AG04449 (cell line): Measurements from ENCODE around the gene MCTP1.
"Not testable (repeated sequence)": the region's sequence is repeated elsewhere in the genome, so short reads cannot be mapped to it uniquely, and the experiment has no call there.

Experiments
- CTCF ChIA-PET: fragments of 350-600 bp; formaldehyde crosslinking; extraction: SDS; loops from one replicate; lab custom pipeline; 2021; ENCODE audit warnings: antibody characterized with exemption; lab: Yijun Ruan, JAX
- POLR2A ChIA-PET: fragments of 400-600, 350-600 bp; formaldehyde crosslinking; extraction: SDS; loops from one replicate; lab custom pipeline; 2020; ENCODE audit warnings: antibody characterized with exemption, inconsistent platforms; lab: Yijun Ruan, JAX
- DNase-seq: peaks from one replicate; pipeline ENCODE4 v3.0.0-alpha.2; 2010; ENCODE audit warnings: low read depth, low spot score
- H3K4me3 ChIP-seq: 2 replicates; pipeline ENCODE4 v1.5.1; 2011; ENCODE audit warnings: low read depth, mild to moderate bottlenecking, control low read depth, low read length
- TF ChIP-seq, protein P1 (sequence below): IDR thresholded peaks from one replicate; pipeline ENCODE4 v1.5.1; 2011; ENCODE audit warnings: mild to moderate bottlenecking, moderate library complexity, low read length, control low read depth, inconsistent platforms; ENCODE audit not compliant: insufficient read depth; ENCODE audit errors: missing control alignments

The MCTP1 gene

DNA sequence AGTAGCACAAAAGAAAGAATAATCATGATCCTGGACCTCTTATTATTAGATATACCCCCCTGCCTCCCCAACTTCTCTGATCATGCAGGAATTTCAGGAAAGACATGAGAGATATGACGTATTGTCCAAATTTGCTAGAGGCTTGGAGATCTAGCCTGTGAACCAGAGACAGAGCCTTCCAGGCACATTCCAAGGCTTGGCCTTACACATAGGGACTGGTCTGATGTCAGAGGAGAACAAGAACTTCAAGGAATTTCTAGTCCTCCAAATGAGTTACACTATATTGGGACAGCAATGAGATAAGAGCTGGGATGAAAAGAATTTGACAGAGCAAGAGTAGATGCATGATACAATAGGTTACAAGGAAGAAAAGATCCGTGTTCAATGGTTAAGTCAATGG, 67.0 kb downstream of the MCTP1 start:
- no peak overlapping the region for H3K4me3 ChIP-seq
- CTCF ChIA-PET: no interaction called here
- POLR2A ChIA-PET: no interaction called here
- DNase-seq: no peak
- TF ChIP-seq, protein P1, sequence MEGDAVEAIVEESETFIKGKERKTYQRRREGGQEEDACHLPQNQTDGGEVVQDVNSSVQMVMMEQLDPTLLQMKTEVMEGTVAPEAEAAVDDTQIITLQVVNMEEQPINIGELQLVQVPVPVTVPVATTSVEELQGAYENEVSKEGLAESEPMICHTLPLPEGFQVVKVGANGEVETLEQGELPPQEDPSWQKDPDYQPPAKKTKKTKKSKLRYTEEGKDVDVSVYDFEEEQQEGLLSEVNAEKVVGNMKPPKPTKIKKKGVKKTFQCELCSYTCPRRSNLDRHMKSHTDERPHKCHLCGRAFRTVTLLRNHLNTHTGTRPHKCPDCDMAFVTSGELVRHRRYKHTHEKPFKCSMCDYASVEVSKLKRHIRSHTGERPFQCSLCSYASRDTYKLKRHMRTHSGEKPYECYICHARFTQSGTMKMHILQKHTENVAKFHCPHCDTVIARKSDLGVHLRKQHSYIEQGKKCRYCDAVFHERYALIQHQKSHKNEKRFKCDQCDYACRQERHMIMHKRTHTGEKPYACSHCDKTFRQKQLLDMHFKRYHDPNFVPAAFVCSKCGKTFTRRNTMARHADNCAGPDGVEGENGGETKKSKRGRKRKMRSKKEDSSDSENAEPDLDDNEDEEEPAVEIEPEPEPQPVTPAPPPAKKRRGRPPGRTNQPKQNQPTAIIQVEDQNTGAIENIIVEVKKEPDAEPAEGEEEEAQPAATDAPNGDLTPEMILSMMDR: no peak

DNA sequence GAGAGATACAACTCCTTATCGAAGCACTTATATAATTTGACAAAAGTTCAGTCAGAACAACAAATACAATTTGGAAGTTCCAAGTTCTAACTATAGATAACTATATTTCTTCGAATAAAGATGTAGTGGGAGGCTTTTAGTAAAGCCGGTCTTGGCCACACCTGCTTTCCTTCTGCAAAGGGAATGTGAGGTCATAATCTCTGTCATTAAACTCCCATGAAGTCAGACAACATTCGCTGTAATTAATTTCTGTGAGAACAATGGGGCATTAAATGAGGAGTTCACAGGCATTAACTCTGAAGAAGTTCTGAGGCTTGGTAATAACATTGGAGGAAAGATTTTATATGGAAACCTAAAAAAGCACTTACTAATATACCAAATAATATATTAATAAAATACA, 67.5 kb downstream of the MCTP1 start:
- CTCF ChIA-PET: no interaction called here
- POLR2A ChIA-PET: no interaction called here
- no peak overlapping the region for H3K4me3 ChIP-seq
- TF ChIP-seq, protein P1: no peak
- no peak for DNase-seq

DNA sequence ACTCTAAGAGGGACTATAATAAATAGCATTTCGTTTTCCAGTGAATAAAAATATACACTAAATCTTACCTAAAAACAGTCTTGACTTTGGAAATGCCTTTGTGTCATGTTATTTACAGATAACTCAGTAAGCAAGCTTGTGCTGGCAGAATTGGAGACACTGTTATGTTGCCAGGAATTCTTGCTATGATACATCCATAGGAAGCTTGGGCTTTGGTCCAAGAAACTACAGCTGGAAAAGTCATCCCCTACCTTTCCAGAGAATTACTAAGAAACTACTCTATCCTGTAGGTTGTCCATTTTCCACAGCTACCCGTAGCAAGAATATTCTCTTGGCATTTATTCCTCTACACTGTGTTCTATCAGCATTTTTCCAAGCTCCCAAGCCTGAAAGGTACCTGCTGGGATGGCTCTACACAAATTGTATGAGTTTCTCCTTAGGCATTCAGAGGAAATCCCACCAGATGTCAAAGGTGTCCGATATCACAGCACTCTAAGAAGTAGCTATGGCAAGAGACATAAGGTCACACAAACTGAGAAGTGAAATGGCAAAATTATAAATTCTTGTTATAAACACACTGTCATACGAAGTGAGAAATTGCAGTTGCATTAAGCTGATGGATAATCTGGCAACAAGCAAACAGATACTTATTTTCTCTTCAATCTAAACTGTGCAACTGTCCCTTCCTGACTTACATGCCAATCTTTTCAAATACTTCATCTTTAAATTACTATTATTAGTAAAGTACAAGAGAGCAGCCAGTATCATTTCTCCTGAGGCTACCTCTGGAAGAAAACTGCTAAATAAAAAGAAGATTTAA, 68.5 kb downstream of the MCTP1 start:
- ChIA-PET POLR2A (no interaction called here), CTCF (no interaction called here)
- TF ChIP-seq, protein P1: no peak
- H3K4me3 ChIP-seq: no peak overlapping the region
- DNase-seq: no peak

DNA sequence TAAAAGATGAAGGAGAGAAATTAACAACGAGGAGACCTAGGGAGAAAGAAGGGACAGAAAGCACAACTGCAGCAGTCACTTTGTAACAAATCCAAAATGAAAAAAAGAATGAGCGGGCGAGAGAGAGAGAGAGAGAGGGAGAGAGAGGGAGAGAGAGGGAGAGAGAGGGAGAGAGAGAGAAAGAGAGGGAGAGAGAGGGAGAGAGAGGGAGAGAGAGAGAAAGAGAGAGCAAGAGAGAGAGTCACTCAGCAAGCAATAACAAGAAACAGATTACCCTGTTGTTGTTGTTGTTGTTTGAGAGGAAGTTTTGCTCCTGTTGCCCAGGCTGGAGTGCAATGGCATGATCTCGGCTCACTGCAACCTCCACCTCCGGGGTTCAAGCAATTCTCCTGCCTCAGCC, 77.1 kb downstream of the MCTP1 start:
- CTCF ChIA-PET, DNase-seq, H3K4me3 ChIP-seq, POLR2A ChIA-PET: not testable (repeated sequence)

DNA sequence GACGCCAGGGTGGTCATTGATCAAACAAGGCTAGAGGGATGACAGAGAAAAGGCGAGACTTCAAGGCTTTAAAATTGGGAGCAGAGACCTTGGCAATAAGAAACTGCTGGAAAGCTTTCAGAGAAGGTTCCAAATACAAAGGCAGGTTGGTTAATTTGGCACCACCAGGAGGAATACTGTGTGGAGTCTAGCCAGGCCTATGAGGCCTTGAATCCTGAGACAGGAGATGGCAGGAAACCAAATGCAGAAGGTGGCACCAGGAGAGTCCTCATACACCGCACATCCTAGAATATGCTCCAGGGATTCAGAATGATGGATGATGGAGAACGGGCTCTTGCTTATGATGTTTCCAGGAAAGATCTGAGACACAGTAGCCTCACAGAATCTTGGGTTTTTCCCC, 90.0 kb downstream of the MCTP1 start:
- ChIA-PET CTCF (no interaction called here), POLR2A (no interaction called here)
- DNase-seq: no peak
- H3K4me3 ChIP-seq: no peak overlapping the region
- TF ChIP-seq, protein P1: no peak

DNA sequence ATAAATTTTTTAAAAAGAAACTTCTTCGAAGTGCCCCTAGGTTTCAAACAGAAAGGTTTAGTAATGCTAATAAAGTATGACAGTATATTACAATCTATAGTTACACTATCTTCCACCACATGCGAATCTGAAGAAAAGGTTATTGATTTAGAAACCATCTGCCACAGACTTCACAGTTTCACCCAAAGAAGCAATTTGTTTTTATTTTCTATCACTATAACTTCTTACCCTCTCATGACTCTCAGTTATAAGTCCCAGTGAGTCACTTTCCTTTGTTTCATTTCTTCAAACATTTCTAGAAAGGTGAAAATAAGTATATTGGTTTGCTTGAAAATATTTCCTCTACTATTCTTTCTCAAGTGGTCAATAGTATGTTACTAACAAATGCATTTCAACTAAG, 93.6 kb downstream of the MCTP1 start:
- CTCF ChIA-PET: no interaction called here
- POLR2A ChIA-PET: no interaction called here

More for the DNA sequence above, 93.6 kb downstream of the MCTP1 start:
- TF ChIP-seq, protein P1: no peak
- DNase-seq: no peak
- H3K4me3 ChIP-seq: no peak overlapping the region
